NCI-H1694 treated with DMSO at 0.1 percent for 48 hours (cell line): ENCODE data around the gene MOB1B.
"Not testable (repeated sequence)": the region's sequence is repeated elsewhere in the genome, so short reads cannot be mapped to it uniquely, and the experiment has no call there.

Source experiments
- DNase-seq: peaks from one replicate; lab custom pipeline; 2025; lab: John Stamatoyannopoulos, UW

MOB1B gene

DNA sequence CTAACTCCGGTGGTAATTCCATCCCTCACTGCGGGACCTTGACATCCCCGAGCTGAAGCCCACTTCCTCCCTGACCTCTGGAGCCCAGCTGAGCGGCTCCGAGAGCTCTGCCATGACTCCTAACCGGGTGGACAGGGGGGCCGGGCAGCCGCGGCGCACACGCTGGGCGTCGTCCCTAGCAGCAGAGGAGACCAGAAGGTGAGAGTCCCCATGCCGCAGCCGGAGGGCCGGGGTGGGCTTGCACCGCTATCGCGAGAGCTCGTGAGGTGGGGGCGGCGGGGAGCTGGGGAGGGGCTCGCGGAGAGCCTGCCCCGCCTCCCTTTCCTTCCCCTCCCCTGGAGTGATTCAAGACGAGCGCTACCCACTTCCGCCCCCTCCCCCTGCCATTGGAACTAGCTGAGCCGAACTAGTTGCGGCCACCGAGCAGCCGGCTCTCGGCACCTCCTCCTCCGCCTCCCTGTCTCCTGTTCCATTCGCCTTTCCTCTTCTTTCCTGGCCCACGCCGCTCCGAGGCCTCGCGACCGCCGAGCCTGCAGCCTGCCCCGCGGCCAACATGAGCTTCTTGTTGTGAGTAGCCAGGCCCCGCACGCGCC, at the start of gene MOB1B:
TSS of gene MOB1B (plus strand) at position 386 of the 593 bp plus-strand sequence. CDS start at position 554, 168 bp downstream.
- peak; percentile 82 for DNase-seq

DNA sequence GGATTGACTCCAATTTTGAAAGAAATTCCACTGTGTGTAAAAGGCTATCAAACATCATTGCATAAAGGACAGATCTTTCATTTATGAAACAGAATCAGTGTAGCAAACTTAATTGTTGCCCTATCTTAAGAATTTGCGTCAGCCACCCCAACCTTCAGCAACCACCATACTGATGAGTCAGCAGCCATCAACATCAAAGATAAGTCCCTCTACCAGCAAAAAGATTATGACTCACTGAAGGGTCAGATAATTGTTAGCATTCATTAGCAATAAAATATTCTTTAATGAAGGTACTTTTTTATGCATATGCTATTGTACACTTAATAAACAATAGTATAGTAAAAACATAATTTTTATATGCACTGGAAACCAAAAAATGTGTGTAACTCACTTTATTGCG, 46.7 kb upstream of the MOB1B start:
- no peak for DNase-seq

GRCh38 chr4:70858454-70858853, 43.7 kb upstream of the MOB1B start:
- DNase-seq, result no peak

GRCh38 chr4:70859066-70859465, 43.1 kb upstream of the MOB1B start:
- DNase-seq, result no peak

DNA sequence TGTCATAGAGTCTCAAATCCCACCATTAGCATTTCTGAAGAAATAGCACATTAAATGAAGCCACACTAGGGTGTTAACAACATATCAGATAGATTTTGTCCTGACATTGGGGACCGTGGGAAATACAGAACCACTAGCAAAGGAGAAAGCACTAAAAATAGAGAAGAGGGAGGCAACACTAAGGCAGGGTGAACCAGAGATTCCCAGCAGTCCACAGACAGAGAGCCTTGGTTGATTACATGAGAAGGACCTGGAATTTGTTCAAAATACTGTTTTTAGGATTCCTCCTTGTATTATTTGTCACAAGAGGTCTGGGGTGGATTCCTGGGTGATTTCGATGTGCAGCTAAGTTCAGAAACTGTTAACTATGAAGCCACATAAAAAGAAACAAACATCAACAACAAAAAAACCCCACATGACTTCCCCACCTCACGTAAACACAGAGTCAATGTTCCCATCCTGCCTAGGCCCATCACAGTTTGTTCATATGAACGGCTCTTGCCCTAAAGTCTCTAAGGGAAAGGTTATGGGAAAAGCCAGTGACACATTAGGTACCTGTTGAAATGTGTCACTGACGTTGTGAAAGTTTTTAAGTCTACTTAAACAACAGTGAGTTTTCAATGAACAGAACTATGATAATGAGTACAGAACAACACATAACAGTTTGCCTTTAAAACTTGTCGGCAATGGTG, 38.9 kb upstream of the MOB1B start:
- no peak for DNase-seq

- DNase-seq, result no peak
These were observed 33.4 kb upstream of the MOB1B start for GRCh38 chr4:70868778-70869177.

DNA sequence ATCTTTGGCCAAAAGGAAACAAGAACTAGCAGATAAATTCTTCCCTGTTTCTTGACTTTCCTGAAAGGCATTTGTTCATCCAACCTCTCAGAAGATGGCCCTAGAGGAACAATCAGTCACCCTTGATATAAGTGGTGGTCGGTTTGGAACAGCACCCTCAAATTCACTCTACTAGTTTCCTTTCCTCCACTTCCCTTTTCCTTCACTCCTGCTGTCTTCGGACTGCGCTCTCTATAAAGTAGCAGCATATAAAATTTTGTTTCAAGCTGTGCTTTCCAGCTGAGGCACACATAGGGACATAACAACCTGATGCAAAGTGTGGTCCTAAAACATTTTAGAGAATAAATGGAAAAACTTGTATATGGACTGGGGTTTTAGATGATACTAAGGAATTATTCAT, 29.0 kb upstream of the MOB1B start:
- DNase-seq, result no peak

- no peak for DNase-seq
These were observed 27.7 kb upstream of the MOB1B start for GRCh38 chr4:70874268-70875156.

GRCh38 chr4:70877556-70877955, 24.6 kb upstream of the MOB1B start:
- DNase-seq, result no peak

DNA sequence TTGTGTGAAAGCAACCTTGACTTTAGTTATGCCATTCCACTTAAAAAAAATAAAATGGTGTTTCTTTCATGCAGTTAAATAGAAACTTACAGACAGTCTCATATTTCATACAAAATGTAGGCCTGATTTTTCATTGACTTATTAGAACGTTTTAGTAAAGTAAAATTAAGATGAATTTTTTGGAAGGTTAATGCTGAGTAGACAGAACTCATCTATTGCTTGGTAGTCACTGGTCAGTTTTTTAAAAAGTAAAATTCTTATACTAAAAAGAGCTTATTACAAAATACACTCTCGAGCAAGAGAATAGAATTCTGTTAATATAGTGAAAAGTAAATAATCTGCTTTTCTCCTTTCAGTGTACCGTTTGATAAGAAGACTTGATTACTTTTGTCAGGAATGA, 21.4 kb upstream of the MOB1B start:
- no peak for DNase-seq

DNA sequence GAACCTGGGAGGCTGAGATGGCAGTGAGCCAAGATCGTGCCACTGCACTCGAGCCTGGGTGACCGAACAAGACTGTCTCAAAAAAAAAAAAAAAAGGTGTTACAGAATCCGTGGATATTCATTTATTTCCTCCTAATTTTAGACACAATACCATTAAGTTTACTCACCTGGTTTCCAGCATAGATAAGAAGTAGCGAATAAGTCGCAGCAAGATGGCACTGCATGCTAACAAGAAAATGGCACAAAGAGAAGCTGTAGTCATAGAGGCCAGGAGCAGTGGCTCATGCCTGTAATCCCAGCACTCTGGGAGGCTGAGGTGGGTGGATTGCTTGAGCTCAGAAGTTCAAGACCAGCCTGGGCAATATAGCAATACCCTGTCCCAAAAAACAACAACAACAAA, 17.0 kb upstream of the MOB1B start:
- no peak for DNase-seq

GRCh38 chr4:70892086-70892769, 9.9 kb upstream of the MOB1B start:
- DNase-seq, result no peak

GRCh38 chr4:70893790-70894189, 8.4 kb upstream of the MOB1B start:
- DNase-seq, result no peak

GRCh38 chr4:70895405-70895804, 6.8 kb upstream of the MOB1B start:
- DNase-seq, result no peak

DNA sequence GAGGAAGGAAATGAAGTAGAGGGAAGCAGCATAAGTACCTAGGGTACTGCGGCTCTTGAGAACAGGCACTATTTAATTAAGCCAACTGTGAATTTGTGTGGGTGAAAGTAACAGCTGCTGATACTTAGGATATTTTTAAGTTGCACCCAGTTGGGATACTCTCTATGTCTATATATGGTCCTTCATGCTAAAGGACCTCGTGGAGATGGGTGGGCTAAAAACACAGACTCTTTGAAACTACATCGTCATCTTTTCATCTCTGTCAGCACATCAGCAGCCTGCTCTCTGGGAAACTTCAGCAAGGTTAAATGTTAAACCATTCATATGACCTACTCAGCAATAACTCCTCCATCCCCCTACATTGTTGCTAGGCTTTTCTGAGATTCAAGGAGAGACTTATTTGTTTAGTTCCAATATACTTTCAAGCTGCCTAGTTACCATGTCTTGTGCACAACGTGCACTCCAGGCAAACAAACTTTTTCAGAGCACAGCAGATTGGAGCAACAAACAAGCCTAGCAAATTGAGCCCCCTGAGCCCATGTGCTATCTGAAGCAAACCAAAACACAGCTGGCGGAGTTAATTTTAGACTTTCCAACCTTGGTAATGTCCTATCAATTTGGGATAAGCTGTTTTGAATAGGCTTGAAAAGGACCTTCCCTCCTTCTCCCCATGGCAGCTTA, 6.2 kb upstream of the MOB1B start:
- DNase-seq, result peak; percentile 26

DNA sequence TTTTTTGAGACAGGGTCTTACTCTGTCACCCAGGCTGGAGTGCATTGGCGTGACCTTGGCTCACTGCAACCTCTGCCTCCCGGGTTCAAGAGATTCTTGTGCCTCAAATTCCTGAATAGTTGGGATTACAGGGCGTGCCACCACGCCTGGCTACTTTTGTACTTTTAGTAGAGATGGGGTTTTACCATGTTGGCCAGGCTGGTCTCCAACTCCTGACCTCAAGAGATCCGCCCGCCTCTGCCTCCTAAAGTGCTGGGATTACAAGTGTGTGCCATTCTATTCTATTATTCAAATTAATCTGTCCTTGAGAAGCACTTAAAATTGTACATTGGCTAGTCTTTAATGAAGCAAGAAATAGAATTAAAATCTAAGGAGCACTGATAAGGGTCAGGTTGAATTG, 3.6 kb upstream of the MOB1B start:
- not testable (repeated sequence) for DNase-seq

- DNase-seq, result no peak
These were observed 574 bp upstream of the MOB1B start for GRCh38 chr4:70901607-70901983.

GRCh38 chr4:70902577-70903290, 565 bp downstream of the MOB1B start:
- no peak for DNase-seq

GRCh38 chr4:70903291-70903603, 1.1 kb downstream of the MOB1B start:
- no peak for DNase-seq

- no peak for DNase-seq
These were observed 6.9 kb downstream of the MOB1B start for GRCh38 chr4:70908993-70909556.

GRCh38 chr4:70914000-70914399, 11.8 kb downstream of the MOB1B start:
- DNase-seq, result no peak
